Superior temporal gyrus (tissue), 1 donor: ENCODE results near the gene TNFRSF4.
"Not testable (repeated sequence)": the region's sequence is repeated elsewhere in the genome, so short reads cannot be mapped to it uniquely, and the experiment has no call there.

Experiments
- DNase-seq: peaks from one replicate; pipeline ENCODE4 v3.0.0-alpha.2; 2016; ENCODE audit errors: extremely low spot score

TNFRSF4 gene

GRCh38 chr1:1213345-1214265, at the start of gene TNFRSF4:
Gene TNFRSF4, minus strand, starts transcription at chr1:1214153. Its CDS starts 26 bp downstream, at chr1:1214127.
- DNase-seq: no peak

- DNase-seq: no peak
These were observed 48.8 kb upstream of the TNFRSF4 start for GRCh38 chr1:1262758-1263157.

- no peak for DNase-seq
These were observed 48.1 kb upstream of the TNFRSF4 start for GRCh38 chr1:1262071-1262470.

GRCh38 chr1:1260843-1261560, 47.0 kb upstream of the TNFRSF4 start:
- no peak for DNase-seq

- DNase-seq: no peak
These were observed 46.1 kb upstream of the TNFRSF4 start for GRCh38 chr1:1259951-1260600.

- DNase-seq: no peak
These were observed 45.6 kb upstream of the TNFRSF4 start for GRCh38 chr1:1259540-1259939.

- DNase-seq: no peak
These were observed 45.2 kb upstream of the TNFRSF4 start for GRCh38 chr1:1259119-1259488.

GRCh38 chr1:1256956-1257871, 43.3 kb upstream of the TNFRSF4 start:
- DNase-seq: no peak

- DNase-seq: no peak
These were observed 41.7 kb upstream of the TNFRSF4 start for GRCh38 chr1:1255611-1256010.

GRCh38 chr1:1255078-1255477, 41.1 kb upstream of the TNFRSF4 start:
- DNase-seq: no peak

- DNase-seq: no peak
These were observed 40.7 kb upstream of the TNFRSF4 start for GRCh38 chr1:1254667-1254998.

GRCh38 chr1:1253972-1254666, 40.2 kb upstream of the TNFRSF4 start:
- DNase-seq: no peak

- no peak for DNase-seq
These were observed 39.4 kb upstream of the TNFRSF4 start for GRCh38 chr1:1253314-1253713.

GRCh38 chr1:1250786-1251284, 36.9 kb upstream of the TNFRSF4 start:
- no peak for DNase-seq

GRCh38 chr1:1248009-1248913, 34.3 kb upstream of the TNFRSF4 start:
- not testable (repeated sequence) for DNase-seq

GRCh38 chr1:1247341-1247913, 33.5 kb upstream of the TNFRSF4 start:
- DNase-seq: no peak

GRCh38 chr1:1246577-1247340, 32.8 kb upstream of the TNFRSF4 start, which contains the start of gene C1QTNF12:
Gene C1QTNF12, minus strand, starts transcription at chr1:1246722. Its CDS starts 32 bp downstream, at chr1:1246690.
- no peak for DNase-seq

- DNase-seq: no peak
These were observed 32.0 kb upstream of the TNFRSF4 start for GRCh38 chr1:1245817-1246576.
